Endothelial cell of umbilical vein (primary cell): ENCODE results near the gene SLC12A1.

Experiments used
- EZH2 ChIP-seq: IDR thresholded peaks from 2 replicates; pipeline ENCODE4 v1.6.1; 2012; ENCODE audit warnings: borderline replicate concordance, low read depth, mild to moderate bottlenecking, moderate library complexity, low read length, inconsistent platforms; ENCODE audit not compliant: severe bottlenecking
- JUN ChIP-seq: IDR thresholded peaks from 2 replicates; pipeline ENCODE4 v1.6.1; 2011; ENCODE audit warnings: borderline replicate concordance, low read depth; ENCODE audit not compliant: insufficient read length, insufficient read depth
- MAX ChIP-seq: IDR thresholded peaks from 2 replicates; pipeline ENCODE4 v1.6.1; 2011; ENCODE audit not compliant: insufficient read depth, insufficient read length
- MYC ChIP-seq: IDR thresholded peaks from one replicate; pipeline ENCODE4 v1.6.1; 2011; ENCODE audit warnings: mild to moderate bottlenecking, low read depth, low read length
- POLR2A ChIP-seq: IDR thresholded peaks from 2 replicates; pipeline ENCODE4 v1.6.1; 2012; ENCODE audit warnings: low read depth, mild to moderate bottlenecking, control low read depth, low read length
- POLR2AphosphoS5 ChIP-seq: IDR thresholded peaks from 2 replicates; pipeline ENCODE4 v1.6.1; 2012; ENCODE audit warnings: low read depth, mild to moderate bottlenecking, control low read depth, low read length, moderate library complexity; ENCODE audit not compliant: insufficient read depth
- TF ChIP-seq, protein P1 (sequence below), 2 donors: IDR thresholded peaks; 1 replicate in 1 of 2; 2 replicates in 1 of 2; pipeline ENCODE4 v1.5.1; 2011; ENCODE audit warnings: low read length in 2 of 2, mild to moderate bottlenecking in 2 of 2, moderate library complexity in 2 of 2, control low read depth in 1 of 2, inconsistent platforms in 1 of 2, low read depth in 1 of 2; ENCODE audit not compliant: insufficient read depth in 1 of 2; ENCODE audit errors: extremely low read depth in 1 of 2

DNA sequence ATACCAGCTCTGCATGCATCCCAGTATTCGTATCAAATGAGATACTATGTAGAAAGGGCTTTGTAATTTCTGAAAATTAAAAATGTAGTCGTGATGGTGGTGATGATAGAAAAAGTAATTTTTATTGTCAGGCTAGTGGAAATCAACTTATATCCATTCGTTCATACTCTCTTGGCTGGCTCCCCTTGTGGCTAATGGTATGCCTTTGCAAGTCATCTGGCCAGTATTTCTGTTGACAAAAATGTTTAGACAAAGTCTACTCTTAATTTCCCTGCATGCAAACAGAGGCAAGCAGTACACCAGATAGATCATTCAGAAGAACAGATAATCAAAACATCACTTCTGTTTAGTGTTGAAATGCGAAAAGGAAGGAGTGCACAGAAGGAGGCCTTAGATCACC lies 75.6 kb downstream of the SLC12A1 start:
- no peak for TF ChIP-seq POLR2A
- no peak for TF ChIP-seq MAX
- TF ChIP-seq, protein P1, sequence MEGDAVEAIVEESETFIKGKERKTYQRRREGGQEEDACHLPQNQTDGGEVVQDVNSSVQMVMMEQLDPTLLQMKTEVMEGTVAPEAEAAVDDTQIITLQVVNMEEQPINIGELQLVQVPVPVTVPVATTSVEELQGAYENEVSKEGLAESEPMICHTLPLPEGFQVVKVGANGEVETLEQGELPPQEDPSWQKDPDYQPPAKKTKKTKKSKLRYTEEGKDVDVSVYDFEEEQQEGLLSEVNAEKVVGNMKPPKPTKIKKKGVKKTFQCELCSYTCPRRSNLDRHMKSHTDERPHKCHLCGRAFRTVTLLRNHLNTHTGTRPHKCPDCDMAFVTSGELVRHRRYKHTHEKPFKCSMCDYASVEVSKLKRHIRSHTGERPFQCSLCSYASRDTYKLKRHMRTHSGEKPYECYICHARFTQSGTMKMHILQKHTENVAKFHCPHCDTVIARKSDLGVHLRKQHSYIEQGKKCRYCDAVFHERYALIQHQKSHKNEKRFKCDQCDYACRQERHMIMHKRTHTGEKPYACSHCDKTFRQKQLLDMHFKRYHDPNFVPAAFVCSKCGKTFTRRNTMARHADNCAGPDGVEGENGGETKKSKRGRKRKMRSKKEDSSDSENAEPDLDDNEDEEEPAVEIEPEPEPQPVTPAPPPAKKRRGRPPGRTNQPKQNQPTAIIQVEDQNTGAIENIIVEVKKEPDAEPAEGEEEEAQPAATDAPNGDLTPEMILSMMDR (IDR thresholded peaks at IDR 0.05; ENCODE audit: extremely low read depth in 1 of 2, insufficient read depth in 1 of 2, low read depth in 1 of 2, low read length in 2 of 2), result no peak
- TF ChIP-seq POLR2AphosphoS5, result no peak
- no peak for TF ChIP-seq MYC
- no peak for TF ChIP-seq EZH2
- TF ChIP-seq JUN, result no peak
